ENCODE data around the gene C22orf39. TPM values are rescaled to one million over a fixed set of nuclear protein-coding genes. Genes with fewer than 3 reads are reported as not detected.

The C22orf39 gene
- total and polyA plus RNA-seq, 4 donors: 11.3 to 22.4 (median 13.5) TPM

GRCh38 chr22:19412478-19412877 is 35.0 kb downstream of the C22orf39 start:
- Histone ChIP-seq H3K9me3 (ENCODE audit: control insufficient read depth in 4 of 4, low read length in 3 of 4) (no peaks in the 10 kb centered on the region), H3K4me1 (ENCODE audit: control insufficient read depth in 4 of 4, insufficient read depth in 4 of 4, low read length in 3 of 4) (peaks cover 0 to 2% (median 0%) of the 10 kb centered on the region in 4 donors), H3K4me3 (ENCODE audit: low read depth in 1 of 3, low read length in 3 of 3) (no peak overlapping the region), H3K36me3 (ENCODE audit: control insufficient read depth in 4 of 4, insufficient read depth in 3 of 4, low read depth in 1 of 4, low read length in 3 of 4) (peaks cover 6 to 24% (median 15%) of the 10 kb centered on the region in 4 donors), H3K9ac (ENCODE audit: low read depth in 1 of 2, low read length in 2 of 2) (no peak overlapping the region), H3K27ac (ENCODE audit: low read depth in 1 of 2, low read length in 2 of 2) (no peak overlapping the region), H3K27me3 (ENCODE audit: control insufficient read depth in 4 of 4, insufficient read depth in 4 of 4, low read length in 3 of 4) (no peaks in the 10 kb centered on the region)
- DNase-seq (ENCODE audit: low spot score): no peak
- TF ChIP-seq, protein P1, sequence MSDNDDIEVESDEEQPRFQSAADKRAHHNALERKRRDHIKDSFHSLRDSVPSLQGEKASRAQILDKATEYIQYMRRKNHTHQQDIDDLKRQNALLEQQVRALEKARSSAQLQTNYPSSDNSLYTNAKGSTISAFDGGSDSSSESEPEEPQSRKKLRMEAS (IDR thresholded peaks at IDR 0.05): no peak
- TF ChIP-seq, protein P2, sequence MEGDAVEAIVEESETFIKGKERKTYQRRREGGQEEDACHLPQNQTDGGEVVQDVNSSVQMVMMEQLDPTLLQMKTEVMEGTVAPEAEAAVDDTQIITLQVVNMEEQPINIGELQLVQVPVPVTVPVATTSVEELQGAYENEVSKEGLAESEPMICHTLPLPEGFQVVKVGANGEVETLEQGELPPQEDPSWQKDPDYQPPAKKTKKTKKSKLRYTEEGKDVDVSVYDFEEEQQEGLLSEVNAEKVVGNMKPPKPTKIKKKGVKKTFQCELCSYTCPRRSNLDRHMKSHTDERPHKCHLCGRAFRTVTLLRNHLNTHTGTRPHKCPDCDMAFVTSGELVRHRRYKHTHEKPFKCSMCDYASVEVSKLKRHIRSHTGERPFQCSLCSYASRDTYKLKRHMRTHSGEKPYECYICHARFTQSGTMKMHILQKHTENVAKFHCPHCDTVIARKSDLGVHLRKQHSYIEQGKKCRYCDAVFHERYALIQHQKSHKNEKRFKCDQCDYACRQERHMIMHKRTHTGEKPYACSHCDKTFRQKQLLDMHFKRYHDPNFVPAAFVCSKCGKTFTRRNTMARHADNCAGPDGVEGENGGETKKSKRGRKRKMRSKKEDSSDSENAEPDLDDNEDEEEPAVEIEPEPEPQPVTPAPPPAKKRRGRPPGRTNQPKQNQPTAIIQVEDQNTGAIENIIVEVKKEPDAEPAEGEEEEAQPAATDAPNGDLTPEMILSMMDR (IDR thresholded peaks at IDR 0.05; ENCODE audit: low read depth, low read length, missing input control): no peak
- TF ChIP-seq ZBTB33 (IDR thresholded peaks at IDR 0.05) (no peak), RXRA (IDR thresholded peaks at IDR 0.05) (no peak), EGR1 (IDR thresholded peaks at IDR 0.05; ENCODE audit: low read depth in 2 of 2) (no peak), FOXA2 (IDR thresholded peaks at IDR 0.05) (no peak), HNF4A (conservative IDR thresholded peaks at IDR 0.05) (no peak), GABPA (IDR thresholded peaks at IDR 0.05 in 1 of 2, conservative IDR thresholded peaks at IDR 0.05 in 1 of 2) (no peak), YY1 (IDR thresholded peaks at IDR 0.05) (no peak), FOXA1 (IDR thresholded peaks at IDR 0.05) (no peak)
- WGBS: 97% methylated on average over 4 of the region's 4 CpGs

DNA sequence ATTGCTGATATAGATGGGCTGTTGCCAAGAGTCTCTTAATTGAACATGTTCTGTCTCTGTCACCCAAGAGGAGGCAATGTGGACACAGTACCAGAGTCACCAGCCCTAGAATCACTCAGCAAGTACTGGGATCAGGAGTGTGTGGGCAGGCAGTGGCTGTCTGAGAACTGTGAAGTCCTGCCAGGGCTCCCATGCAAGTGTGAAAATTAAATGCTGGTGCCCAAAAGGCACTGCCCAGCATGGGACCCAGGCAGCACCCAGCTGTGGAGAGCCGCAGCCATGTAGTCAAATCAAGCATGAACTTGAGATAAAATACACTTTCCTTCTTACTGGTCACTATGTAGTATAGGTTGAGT is 35.8 kb downstream of the C22orf39 start:
- no peaks in the 10 kb centered on the region for H3K27me3 ChIP-seq (ENCODE audit: control insufficient read depth in 4 of 4, insufficient read depth in 4 of 4, low read length in 3 of 4)
- 98% methylated on average over 1 of the region's 1 CpG for WGBS
- H3K9ac ChIP-seq (ENCODE audit: low read depth in 1 of 2, low read length in 2 of 2): no peak overlapping the region
- DNase-seq (ENCODE audit: low spot score): no peak
- TF ChIP-seq, protein P1 (IDR thresholded peaks at IDR 0.05): no peak
- TF ChIP-seq ZBTB33 (IDR thresholded peaks at IDR 0.05) (no peak), JUND (IDR thresholded peaks at IDR 0.05) (no peak), TAF1 (conservative IDR thresholded peaks at IDR 0.05) (no peak), RXRA (IDR thresholded peaks at IDR 0.05) (no peak), NR2F2 (IDR thresholded peaks at IDR 0.05) (no peak), FOXA1 (IDR thresholded peaks at IDR 0.05) (no peak), FOXA2 (IDR thresholded peaks at IDR 0.05) (no peak), GABPA (IDR thresholded peaks at IDR 0.05 in 1 of 2, conservative IDR thresholded peaks at IDR 0.05 in 1 of 2) (no peak)
- H3K4me3 ChIP-seq (ENCODE audit: low read depth in 1 of 3, low read length in 3 of 3): no peak overlapping the region
- no peaks in the 10 kb centered on the region for H3K9me3 ChIP-seq (ENCODE audit: control insufficient read depth in 4 of 4, low read length in 3 of 4)
- H3K27ac ChIP-seq (ENCODE audit: low read depth in 1 of 2, low read length in 2 of 2): no peak overlapping the region
- H3K36me3 ChIP-seq (ENCODE audit: control insufficient read depth in 4 of 4, insufficient read depth in 3 of 4, low read depth in 1 of 4, low read length in 3 of 4): peaks cover 6 to 32% (median 20%) of the 10 kb centered on the region in 4 donors
- H3K4me1 ChIP-seq (ENCODE audit: control insufficient read depth in 4 of 4, insufficient read depth in 4 of 4, low read length in 3 of 4): peaks cover 0 to 2% (median 0%) of the 10 kb centered on the region in 4 donors

Measured in liver (tissue), 9 donors.